Renal cortical epithelial cell (primary cell): Measurements from ENCODE around the gene ELP6. TPM values are rescaled to one million over a fixed set of nuclear protein-coding genes. Genes with fewer than 3 reads are reported as not detected.
A peak's percentile ranks its signal among the peaks of the same experiment; 100 is the strongest.
"Not testable (repeated sequence)": the region's sequence is repeated elsewhere in the genome, so short reads cannot be mapped to it uniquely, and the experiment has no call there.

Experiments
- DNase-seq: peaks from one replicate; pipeline ENCODE4 v3.0.0-alpha.2; 2011; ENCODE audit warnings: low read depth
- total RNA-seq: library from RNA; depleted of rRNA; stranded (reverse); fragments of >200 nt; gene quantifications from 2 replicates; pipeline ENCODE4 v1.2.3, GENCODE V29; 2014

Gene ELP6
- total RNA-seq, 1 donor from 2014 or later: 29.2 TPM

DNA sequence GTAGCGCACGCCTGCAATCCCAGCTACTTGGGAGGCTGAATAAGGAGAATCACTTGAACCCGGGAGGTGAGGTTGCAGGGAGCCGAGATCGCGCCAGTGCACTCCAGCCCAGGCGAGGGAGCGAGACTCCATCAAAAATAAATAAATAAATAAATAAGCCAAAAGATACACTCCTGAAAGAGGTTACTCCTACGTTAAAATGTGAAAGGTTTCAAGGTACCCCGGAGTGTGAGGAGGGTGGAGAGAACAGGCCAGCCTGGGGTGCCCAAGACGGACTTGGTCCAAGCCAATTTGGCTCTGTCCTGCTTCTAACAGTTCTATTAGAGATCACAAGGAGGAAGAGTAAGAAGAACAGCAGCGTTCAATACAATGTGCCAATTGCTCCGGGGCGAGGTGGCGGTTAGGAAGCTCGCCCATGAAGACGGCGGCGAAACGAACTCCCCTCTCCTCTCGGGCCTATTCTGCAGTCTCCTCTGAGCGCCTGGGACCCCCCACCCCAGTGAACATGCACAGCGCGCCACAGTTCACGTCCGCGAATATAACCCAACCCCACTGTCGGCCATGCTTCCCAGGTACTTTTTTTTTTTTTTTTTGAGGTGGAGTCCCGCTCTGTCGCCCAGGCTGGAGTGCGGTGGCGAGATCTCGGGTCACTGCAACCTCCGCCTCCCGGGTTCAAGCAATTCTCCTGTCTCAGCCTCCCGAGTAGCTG lies 942 bp downstream of the ELP6 start:
- peak; percentile 10 for DNase-seq

DNA sequence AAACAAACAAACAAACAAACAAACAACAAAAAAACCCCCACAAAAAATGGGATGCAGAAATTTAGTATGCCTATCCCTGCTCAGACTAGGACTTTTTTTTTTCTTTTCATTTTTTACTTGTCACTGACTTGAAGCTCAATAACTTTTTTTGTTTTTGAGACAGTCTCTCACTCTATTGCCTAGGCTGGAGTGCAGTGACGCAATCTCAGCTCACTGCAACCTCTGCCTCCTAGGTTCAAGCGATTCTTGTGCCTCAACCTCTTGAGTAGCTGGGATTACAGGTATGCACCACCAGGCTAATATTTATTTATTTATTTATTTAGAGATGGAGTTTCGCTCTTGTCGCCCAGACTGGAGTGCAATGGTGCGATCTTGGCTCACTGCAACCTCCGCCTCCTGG lies 8.2 kb downstream of the ELP6 start:
- not testable (repeated sequence) for DNase-seq

DNA sequence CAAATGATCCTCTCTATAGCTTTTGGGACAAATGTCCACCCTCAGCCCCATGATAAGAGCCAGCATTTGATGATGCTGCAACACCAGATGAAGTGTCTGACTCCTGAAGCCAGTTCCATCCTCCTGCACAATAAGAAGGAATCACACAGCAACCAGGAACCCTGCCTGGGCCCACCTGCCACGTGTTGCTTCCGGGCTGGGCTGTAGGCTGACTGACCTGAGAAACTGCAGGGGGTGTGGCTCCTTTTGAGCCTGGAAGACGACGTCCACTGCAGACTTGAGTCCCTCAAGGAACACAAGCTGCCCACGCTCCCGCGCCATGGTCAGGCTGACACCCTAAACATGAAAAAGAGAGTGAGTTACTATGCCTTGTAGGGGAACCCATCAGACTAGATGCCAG lies 9.4 kb downstream of the ELP6 start:
- DNase-seq: no peak

DNA sequence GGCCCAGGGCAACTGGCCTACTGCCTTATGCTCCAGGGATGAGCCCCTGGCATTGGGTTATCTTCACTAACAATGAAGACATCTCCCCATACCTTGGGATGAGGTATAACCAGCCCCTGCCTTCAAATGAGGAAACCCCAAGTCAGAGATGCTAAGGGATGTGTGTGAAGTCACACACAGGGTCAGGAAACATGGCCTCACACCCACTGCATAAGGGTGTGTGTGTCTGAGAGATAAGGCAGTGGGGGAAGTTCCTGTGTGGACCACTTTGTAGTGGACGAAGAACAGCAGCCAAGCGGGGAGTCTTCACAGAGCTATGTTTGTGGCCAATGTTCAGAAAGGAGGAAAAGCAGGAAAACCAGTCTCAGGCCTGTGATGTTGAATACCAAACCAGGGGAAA lies 10.5 kb downstream of the ELP6 start:
- no peak for DNase-seq

DNA sequence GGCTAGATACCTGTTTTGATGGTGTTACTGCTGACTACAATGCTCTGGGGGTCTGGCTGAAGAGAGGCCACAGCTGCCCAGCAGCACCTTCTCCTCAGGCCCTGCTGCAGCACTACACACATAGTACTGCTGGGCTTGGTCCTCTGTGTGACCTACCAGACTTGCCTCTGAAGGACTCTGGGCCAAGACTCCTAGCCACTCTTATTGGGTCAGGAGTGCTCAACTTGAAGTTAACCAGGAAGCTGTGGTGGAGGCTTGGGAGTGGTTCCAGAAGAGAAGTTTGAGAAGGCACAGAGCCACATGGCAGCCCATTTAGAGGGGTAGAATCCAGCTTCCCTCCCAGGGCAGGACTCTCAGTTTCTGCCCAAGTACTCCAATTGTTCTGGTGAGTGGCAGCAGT lies 16.6 kb downstream of the ELP6 start:
- no peak for DNase-seq

DNA sequence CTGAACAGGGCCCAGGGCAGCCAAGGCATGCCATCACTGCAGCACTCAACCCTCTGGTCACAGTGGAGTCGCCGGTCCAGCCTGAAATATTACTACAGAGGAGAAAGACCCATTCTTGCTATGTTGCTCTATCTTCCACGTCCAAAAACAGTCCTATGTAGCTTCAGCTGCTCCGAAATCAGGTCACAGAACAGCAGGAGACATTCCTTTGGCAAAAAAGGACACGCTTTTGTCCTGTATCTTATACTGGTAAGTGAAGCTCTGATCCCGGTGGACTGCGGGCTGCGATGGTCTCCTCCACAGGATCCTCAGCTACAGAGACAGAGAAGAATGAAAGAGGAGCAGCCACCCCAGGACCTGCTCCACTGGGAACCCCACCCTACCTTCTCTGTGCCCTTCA lies 17.6 kb downstream of the ELP6 start:
- no peak for DNase-seq

DNA sequence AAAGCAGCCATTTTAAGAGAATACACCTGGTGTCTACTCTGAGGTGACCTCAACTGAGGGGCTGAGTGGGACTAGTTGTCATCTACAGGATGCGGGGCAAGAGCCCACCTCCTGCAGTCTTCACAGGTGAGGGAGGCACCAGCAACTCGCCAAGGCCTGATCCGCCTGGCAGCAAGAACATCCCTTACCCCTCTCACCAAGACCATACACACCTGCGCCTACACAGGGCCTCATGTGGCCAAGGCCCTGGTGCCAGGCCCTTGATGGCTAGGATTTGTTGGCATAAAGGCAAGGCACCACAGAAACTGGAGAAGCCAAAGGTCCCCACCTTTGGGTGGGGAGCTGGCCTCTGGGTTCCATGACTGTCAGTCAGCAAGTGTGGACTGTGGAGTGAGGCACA lies 18.4 kb downstream of the ELP6 start:
- DNase-seq: no peak

DNA sequence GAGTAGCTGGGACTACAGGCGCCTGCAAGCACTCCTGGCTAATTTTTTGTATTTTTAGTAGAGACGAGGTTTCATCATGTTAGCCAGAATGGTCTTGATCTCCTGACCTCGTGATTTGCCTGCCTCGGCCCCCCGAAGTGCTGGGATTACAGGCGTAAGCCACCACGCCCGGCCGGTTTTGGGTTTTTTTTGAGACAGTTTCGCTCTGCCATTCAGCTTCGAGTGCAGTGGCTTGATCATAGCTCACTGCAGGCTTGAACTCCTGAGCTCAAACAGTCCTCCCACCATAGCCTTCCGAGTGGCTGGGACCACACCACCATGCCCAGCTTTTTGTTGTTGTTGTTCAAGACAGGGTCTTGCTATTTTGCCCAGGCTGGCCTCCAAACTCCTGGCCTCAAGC lies 21.7 kb downstream of the ELP6 start:
- DNase-seq: no peak

DNA sequence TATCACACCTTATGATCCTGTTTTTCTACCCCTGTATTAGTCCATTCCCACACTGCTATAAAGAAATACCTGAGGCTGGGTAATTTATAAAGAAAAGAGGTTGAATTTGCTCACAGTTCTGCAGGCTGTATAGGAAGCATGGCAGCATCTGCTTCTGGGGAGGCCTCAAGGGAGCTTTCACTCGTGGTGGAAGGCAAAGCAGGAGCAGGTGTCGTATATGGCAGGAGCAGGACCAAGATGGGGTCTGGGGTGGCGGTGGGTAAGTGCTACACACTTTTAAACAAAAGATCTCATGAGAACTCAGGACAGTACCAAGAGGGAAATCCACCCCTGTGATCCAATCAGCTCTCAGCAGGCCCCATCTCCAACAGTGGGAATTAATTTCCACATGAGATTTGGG lies 22.3 kb downstream of the ELP6 start:
- DNase-seq: no peak

DNA sequence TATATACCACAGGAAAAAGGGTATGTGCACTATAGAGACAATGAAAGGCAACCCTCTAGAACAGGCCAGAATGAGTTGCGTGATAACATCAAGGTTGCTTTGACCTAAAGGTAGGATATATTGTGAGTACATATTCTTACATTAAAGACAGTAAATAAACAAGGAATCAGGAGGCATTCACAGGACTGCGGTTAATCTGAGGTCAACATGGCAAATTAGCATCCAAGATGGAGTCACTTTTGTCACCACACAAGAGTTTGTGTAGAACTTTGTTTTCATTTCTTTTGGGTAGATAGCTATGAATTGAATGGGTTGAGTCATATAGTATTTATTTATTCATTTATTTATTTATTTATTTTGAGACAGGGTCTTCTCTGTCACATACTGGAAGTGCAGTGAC lies 26.2 kb downstream of the ELP6 start:
- no peak for DNase-seq

DNA sequence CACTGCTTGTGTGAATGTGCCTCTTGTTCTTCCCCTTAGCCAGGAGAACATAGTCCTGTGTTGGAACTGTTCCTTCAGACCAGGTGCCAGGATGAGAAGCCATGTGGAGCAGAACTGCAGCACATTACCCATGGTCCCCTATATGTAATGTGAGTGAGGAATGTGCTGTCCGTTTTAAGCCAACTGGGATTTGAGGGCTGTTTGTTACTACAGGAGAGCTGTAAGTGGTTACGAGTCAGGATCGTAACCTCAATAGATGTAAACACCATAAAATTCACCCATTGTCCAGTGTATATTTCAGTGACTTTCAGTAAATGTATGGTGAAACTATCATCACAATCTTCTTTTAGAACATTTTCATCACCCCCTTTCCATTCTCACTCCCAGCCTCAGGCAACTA lies 27.7 kb downstream of the ELP6 start:
- no peak for DNase-seq

DNA sequence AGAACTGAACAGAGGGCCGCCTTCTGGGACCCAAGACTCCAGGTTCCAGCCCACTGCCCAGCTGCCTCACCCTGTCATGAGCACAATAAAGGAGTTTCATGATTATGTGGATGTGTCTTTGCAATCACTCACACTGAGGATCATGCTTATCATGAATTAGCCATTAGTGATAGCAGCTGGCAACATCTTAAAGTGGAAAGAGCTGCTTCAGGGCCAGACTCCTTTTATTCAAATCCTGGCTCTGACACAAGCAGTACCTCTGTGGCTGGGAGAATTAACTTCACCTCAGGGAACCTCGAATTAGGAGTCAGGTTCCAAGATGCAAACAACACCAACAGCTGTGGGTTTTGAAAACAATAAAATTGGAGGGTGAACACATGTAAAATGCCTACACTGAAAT lies 31.1 kb downstream of the ELP6 start:
- DNase-seq: no peak

DNA sequence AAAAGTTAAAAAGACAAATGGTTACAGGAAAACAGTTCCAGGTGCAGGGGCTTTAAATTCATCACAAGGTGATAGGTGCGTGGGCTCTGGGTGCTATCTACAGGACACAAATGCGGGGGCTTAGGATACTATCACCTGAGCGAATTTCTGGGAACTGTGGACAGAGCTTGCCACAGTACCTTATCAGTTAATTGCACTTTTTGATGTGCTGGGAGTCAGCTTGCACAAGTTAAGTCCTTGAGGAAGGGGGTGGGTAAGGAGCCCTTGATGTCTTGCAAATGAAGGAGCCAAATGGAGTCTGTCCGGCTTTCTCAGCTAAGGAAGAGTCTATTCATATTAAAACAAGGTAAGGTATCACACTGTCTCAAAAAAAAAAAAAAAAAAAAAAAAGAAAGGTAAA lies 31.7 kb downstream of the ELP6 start:
- DNase-seq: not testable (repeated sequence)

DNA sequence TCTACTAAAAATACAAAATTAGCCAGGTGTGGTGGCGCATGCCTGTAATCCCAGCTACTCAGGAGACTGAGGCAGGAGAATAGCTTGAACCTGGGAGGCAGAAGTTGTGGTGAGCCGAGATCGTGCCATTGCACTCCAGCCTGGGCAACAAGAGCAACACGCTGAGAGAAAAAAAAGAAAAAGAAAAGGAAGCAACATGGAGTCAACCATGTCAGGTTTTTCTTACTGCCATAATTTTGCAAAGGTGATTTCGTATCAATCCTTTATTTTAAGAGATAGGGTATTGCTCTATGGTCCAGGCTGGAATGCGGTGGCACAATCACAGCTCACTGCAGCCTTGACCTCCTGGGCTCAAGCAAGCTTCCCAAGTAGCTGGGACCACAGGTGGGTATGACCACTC lies 33.2 kb downstream of the ELP6 start:
- DNase-seq: not testable (repeated sequence)

DNA sequence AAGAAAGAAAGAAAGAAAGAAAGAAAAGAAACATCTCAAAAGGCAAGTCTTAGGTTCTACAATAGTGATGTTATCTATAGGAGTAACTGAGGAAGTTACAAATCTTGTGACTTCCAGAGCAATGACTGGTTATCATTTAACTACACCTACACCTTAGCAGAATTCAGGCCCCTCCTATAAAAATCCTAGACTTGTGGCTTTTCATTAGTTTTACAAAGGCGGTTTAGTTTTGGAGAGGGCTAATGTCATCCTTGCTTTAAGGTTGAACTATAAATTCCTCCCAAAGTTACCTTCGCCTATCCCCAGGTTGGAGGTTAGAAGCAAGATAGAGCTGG lies 33.7 kb downstream of the ELP6 start:
- DNase-seq: no peak

DNA sequence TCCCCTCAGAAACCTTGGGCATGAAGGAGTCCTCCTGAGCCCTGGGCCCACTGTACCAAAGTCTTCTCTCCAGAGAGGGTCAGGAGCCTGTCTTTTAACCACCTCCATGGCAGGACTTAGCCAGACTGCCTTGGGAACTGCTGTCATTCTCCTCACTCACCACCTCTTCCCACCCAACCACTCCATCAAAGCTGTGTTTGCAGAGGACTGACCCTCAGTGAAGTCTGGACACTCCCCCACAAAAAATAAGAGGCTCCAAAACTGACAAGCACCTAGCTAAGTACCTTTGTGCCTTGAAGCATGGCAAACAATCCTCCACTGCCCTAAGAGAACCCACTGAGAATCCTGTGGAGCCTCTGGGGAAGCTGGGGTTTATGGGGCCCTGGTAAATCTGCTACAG lies 35.5 kb downstream of the ELP6 start:
- no peak for DNase-seq

DNA sequence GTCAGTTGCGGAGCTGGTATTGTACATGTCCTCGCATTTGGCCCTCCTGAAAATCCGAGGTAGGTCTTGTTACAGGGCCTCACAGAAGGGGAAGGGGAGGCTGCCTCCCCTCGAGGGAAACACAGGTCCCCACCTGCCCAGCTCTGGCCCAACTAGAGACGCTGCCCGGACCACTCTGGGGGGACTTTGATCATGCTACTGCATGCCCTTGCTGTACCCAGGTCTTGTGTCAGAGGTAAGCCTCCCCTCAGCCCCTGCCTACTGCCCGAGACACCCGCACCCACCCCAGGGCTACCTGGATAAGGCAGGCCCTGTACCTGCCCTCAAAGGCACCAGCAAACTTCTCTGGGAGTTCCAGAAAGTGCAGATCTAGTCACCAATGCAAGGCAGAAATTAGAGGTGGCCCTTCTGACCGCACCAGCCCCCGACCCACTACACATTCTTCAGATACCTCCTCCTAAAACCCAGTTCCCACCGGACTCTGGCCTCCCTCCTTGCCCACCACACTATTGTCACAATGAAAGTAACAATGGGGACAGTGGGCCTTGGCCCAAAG lies 36.8 kb downstream of the ELP6 start:
- DNase-seq: no peak

DNA sequence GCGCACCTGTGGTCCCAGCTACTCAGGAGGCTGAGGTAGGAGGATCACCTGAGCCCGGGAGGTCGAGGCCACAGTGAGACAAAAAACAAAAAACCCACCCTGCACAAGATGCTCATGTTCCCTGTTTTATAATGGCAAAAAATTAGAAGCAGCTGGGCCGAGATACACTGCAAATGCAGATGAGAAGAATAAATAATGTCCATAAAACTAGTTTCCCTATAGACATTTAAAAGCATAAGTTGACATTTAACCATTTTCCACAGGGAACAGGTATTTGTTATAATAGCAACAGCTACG lies 37.2 kb downstream of the ELP6 start:
- no peak for DNase-seq

DNA sequence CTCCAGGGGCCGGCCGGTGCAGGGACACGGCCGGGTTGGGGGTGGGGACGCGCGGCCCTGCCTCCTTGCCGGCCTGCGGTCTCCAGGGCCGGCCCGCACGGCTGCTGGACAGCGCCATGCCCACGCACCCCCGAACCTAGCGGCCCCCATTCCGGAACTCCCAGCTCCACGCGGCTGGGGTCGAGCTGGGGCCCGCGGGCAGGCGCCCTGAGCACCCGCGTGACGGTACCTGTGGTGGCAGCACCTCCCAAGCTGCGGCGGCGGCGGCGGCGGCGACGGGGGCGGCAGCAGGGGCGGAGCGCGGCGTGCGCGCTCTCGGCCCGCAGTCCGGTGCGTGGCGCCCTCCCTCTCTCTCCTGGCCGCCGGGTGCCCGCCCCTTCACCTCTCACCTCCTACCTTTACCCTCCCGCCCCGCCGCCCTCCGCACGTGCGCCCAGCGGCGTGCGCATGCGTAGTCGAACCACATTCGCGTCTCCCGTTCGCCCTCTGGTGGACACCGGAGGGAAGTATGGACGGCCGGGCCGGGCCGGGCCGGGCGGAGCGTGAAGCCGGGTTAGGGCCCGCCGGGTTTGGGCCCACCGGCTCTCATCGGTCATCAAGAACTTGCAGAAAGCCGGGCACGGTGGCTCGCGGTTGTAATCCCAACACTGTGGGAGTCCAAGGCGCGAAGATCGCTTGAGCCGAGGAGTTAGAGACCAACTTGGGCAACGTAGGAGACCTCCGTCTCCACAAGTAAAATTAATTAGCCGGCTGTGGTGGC lies 37.8 kb downstream of the ELP6 start, which contains the start of gene SCAP:
SCAP (minus strand) TSS at position 372 of the 760 bp plus-strand sequence. CDS start 32,948 bp downstream, outside the sequence.
- peak; percentile 44 for DNase-seq

DNA sequence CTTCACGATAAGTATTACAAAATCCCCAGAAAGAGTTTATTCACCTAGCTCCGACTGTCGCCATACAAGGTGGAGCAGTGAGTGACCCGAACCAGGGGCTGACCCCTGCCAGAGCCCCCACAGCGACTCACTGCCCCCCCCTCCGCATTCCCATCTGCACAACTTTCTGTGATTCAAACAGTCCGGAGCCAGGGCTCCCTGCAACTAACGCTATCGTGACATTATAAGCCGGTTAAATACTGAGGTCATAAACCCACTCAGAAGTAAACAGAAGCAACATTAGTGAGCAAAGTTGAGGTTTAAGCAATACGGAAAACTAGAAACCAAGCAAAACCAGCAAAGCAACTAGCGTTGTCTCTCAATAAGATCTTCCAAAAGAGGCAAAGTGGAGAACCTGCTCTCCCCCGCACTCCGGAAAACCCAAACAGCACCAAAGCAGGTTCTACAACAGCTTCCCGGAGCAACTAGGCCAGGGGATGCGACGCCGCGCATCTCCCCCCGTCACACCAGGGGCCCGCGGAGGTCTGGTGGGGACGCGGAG lies 38.4 kb downstream of the ELP6 start:
- peak; percentile 46 for DNase-seq

DNA sequence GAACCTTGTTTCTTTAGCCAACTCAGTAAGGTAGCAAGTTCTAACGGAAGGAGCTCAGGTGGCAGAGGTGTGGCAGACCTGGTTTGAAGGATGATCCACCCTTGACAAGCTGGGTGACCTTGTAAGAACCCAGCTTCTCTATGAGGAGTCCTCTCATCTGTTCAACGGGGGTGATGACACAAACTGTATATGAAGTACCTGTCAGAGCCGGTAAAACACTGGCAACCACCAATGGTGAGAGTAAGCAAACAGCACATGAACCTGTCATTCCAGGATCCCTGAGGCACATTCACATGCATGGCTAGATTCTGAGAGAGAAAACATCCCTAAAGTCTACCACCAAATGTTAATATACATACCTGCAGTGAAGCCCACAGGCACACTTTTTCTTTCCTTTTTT lies 40.1 kb downstream of the ELP6 start:
- DNase-seq: peak; percentile 30

DNA sequence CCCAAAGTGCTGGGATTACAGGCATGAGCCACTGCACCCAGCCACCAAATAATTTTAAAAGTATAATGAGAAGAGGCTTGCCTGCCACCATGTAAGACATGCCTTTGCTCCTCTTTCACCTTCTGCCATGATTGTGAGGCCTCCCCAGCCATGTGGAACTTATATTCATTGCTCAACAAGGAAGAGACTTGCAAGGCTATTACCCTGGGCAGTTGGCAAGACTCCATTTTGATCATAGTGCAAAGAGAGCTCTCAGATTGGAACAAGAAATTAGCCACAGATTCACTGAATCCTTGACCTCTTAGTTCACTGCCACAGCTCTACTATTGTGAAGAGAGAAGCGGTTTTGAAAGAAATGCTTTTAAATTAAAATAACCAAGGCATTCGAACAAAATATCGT lies 43.9 kb downstream of the ELP6 start:
- DNase-seq: peak; percentile 70

DNA sequence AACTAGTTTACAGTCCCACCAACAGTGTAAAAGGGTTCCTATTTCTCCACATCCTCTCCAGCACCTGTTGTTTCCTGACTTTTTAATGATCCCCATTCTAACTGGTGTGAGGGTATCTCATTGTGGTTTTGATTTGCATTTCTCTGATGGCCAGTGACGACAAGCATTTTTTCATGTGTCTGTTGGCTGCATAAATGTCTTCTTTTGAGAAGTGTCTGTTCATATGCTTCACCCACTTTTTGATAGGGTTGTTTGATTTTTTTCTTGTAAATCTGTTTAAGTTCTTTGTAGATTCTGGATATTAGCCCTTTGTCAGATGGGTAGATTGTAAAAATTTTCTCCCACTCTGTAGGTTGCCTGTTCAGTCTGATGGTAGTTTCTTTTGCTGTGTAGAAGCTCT lies 45.2 kb downstream of the ELP6 start:
- not testable (repeated sequence) for DNase-seq
